HepG2 (cell line): Measurements from ENCODE around the gene CCT8. TPM values are rescaled to one million over a fixed set of nuclear protein-coding genes. Genes with fewer than 3 reads are reported as not detected.
A peak's percentile ranks its signal among the peaks of the same experiment; 100 is the strongest.

Experiments used
- AFF4 ChIP-seq: sonication (generic); formaldehyde crosslinking; IDR thresholded peaks from 2 replicates; pipeline ENCODE4 v1.4.0; 2020; ENCODE audit warnings: missing genetic modification reagents
- ASH2L ChIP-seq: fragments of 300-600, 200-600 bp; sonication (generic); IDR thresholded peaks from 2 replicates; pipeline ENCODE4 v1.7.0; 2017; ENCODE audit warnings: low read depth, mild to moderate bottlenecking, moderate library complexity, mixed read lengths, low read length; ENCODE audit not compliant: insufficient read length
- BRCA1 ChIP-seq: sonication (generic); formaldehyde crosslinking; IDR thresholded peaks from 2 replicates; pipeline ENCODE4 v1.4.0; 2020; ENCODE audit warnings: missing genetic modification reagents
- IKZF1 ChIP-seq: fragments of 450-650 bp; IDR thresholded peaks from 2 replicates; pipeline ENCODE4 v1.7.1; 2016
- NCOA5 ChIP-seq: sonication (generic); formaldehyde crosslinking; IDR thresholded peaks from 2 replicates; pipeline ENCODE4 v1.4.0; 2020; ENCODE audit warnings: missing genetic modification reagents
- POLR2AphosphoS5 ChIP-seq: IDR thresholded peaks from 2 replicates; pipeline ENCODE4 v1.6.1; 2012; ENCODE audit warnings: low read depth, low read length
- PRDM15 ChIP-seq: sonication (generic); formaldehyde crosslinking; IDR thresholded peaks from 2 replicates; pipeline ENCODE4 v1.4.0; 2020; ENCODE audit warnings: missing genetic modification reagents
- RARG ChIP-seq: sonication (generic); formaldehyde crosslinking; IDR thresholded peaks from 2 replicates; pipeline ENCODE4 v1.4.0; 2020; ENCODE audit warnings: low read depth, mild to moderate bottlenecking, missing genetic modification reagents
- ZGPAT ChIP-seq: IDR thresholded peaks from 2 replicates; pipeline ENCODE4 v1.6.1; 2016; ENCODE audit warnings: mild to moderate bottlenecking
- ZNF232 ChIP-seq: sonication (generic); formaldehyde crosslinking; IDR thresholded peaks from 2 replicates; pipeline ENCODE4 v1.4.0; 2020; ENCODE audit warnings: missing genetic modification reagents, borderline replicate concordance
- ZNF367 ChIP-seq: sonication (generic); formaldehyde crosslinking; IDR thresholded peaks from 2 replicates; pipeline ENCODE4 v1.4.0; 2020; ENCODE audit warnings: missing genetic modification reagents, borderline replicate concordance
- ZNF563 ChIP-seq: sonication (generic); formaldehyde crosslinking; IDR thresholded peaks from 2 replicates; pipeline ENCODE4 v1.8.0; 2022; ENCODE audit warnings: mild to moderate bottlenecking, moderate library complexity, missing genetic modification reagents
- ZNF772 ChIP-seq: sonication (generic); formaldehyde crosslinking; IDR thresholded peaks from 2 replicates; pipeline ENCODE4 v1.5.0; 2020; ENCODE audit warnings: mild to moderate bottlenecking, missing genetic modification reagents
- ZZZ3 ChIP-seq: sonication (generic); formaldehyde crosslinking; IDR thresholded peaks from 2 replicates; pipeline ENCODE4 v1.4.0; 2020; ENCODE audit warnings: missing genetic modification reagents, mild to moderate bottlenecking, borderline replicate concordance
- polyA plus RNA-seq, 8 experiments: library from polyadenylated mRNA; depleted of rRNA in 3 of 8; stranded (reverse) in 7 of 8; unstranded in 1 of 8; fragments of >200 nt; fragmentation: Illumina TruSeq in 4 of 8; extraction: Trizol in 4 of 8; gene quantifications; 2 replicates each; pipeline versions ENCODE4 v1.2.1 to v1.2.3, GENCODE V29; 2011 to 2016; ENCODE audit warnings: low read depth in 4 of 8, missing spikeins in 1 of 8, mixed read lengths in 1 of 8; ENCODE audit not compliant: insufficient read depth in 1 of 8
- total RNA-seq, 5 experiments: library from RNA; depleted of rRNA; stranded (reverse); fragments of >200 nt; fragmentation: Illumina TruSeq; extraction: Trizol; gene quantifications; 2 replicates each; pipeline ENCODE4 v1.2.3, GENCODE V29; 2016; ENCODE audit warnings: low read depth in 1 of 5
- TF ChIP-seq, protein P1 (sequence below): sonication (generic); formaldehyde crosslinking; IDR thresholded peaks from 2 replicates; pipeline ENCODE4 v1.4.0; 2020; ENCODE audit warnings: mild to moderate bottlenecking, missing genetic modification reagents, borderline replicate concordance
- TF ChIP-seq, protein P2 (sequence below): fragments of 450-650 bp; IDR thresholded peaks from 2 replicates; pipeline ENCODE4 v1.6.1; 2017

Gene CCT8
- total and polyA plus RNA-seq, 2 of the 13 experiments (the other 11 are each of a cell fraction or from before 2014, with no cell fraction given), result 127 to 325 TPM

GRCh38 chr21:29024474-29025327 lies 48.7 kb downstream of the CCT8 start, which contains the start of gene USP16 (continued):
- no peak for TF ChIP-seq IKZF1
- TF ChIP-seq BRCA1 (CRISPR knock-in tag), result peak; percentile 61; the same call in 1 of the 2 replicates
- peak; percentile 86 for TF ChIP-seq PRDM15
- TF ChIP-seq, protein P1, sequence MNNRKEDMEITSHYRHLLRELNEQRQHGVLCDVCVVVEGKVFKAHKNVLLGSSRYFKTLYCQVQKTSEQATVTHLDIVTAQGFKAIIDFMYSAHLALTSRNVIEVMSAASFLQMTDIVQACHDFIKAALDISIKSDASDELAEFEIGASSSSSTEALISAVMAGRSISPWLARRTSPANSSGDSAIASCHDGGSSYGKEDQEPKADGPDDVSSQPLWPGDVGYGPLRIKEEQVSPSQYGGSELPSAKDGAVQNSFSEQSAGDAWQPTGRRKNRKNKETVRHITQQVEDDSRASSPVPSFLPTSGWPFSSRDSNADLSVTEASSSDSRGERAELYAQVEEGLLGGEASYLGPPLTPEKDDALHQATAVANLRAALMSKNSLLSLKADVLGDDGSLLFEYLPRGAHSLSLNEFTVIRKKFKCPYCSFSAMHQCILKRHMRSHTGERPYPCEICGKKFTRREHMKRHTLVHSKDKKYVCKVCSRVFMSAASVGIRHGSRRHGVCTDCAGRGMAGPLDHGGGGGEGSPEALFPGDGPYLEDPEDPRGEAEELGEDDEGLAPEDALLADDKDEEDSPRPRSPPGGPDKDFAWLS (CRISPR knock-in tag), result no peak
- no peak; the same call in 1 of the 2 replicates for TF ChIP-seq ZZZ3 (CRISPR knock-in tag)
- TF ChIP-seq ZNF367, result 0 out of 2 replicates have a peak, but pooled peaks have one; percentile 70
- TF ChIP-seq, protein P2, sequence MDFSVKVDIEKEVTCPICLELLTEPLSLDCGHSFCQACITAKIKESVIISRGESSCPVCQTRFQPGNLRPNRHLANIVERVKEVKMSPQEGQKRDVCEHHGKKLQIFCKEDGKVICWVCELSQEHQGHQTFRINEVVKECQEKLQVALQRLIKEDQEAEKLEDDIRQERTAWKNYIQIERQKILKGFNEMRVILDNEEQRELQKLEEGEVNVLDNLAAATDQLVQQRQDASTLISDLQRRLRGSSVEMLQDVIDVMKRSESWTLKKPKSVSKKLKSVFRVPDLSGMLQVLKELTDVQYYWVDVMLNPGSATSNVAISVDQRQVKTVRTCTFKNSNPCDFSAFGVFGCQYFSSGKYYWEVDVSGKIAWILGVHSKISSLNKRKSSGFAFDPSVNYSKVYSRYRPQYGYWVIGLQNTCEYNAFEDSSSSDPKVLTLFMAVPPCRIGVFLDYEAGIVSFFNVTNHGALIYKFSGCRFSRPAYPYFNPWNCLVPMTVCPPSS, result no peak
- no peak for TF ChIP-seq ZNF772
- TF ChIP-seq RARG (CRISPR knock-in tag), result no peak
- TF ChIP-seq ASH2L, result peak; percentile 85
- TF ChIP-seq ZGPAT (CRISPR knock-in tag), result peak; percentile 40; the same call in 1 of the 2 replicates
- TF ChIP-seq ZNF563 (CRISPR knock-in tag), result 0 out of 2 replicates have a peak, but pooled peaks have one; percentile 13
- no peak for TF ChIP-seq AFF4
- peak; percentile 93 for TF ChIP-seq ZNF232
- TF ChIP-seq NCOA5, result 0 out of 2 replicates have a peak, but pooled peaks have one; percentile 26
- TF ChIP-seq POLR2AphosphoS5, result peak; percentile 81
